Esophagus squamous epithelium (tissue), 5 donors: Measurements from ENCODE around the gene VAV3. TPM values are rescaled to one million over a fixed set of nuclear protein-coding genes. Genes with fewer than 3 reads are reported as not detected.

Experiments
- DNase-seq: peaks from one replicate; lab custom pipeline; 2025; lab: John Stamatoyannopoulos, UW
- H3K27ac ChIP-seq, 4 donors: fragments of 200-600 bp; sonication (generic); one replicate each; pipeline ENCODE4 v1.5.1; 2016 to 2019; ENCODE audit warnings: mild to moderate bottlenecking in 1 of 4
- H3K27me3 ChIP-seq, 4 donors: fragments of 200-600 bp; sonication (generic); 1 replicate in 3 of 4; 2 replicates in 1 of 4; pipeline versions ENCODE4 v1.5.1 to v1.6.0; 2017 to 2021; ENCODE audit warnings: antibody characterized with exemption in 1 of 4
- H3K36me3 ChIP-seq, 3 donors: fragments of 200-600 bp; sonication (generic); one replicate each; pipeline ENCODE4 v1.5.1; 2016 to 2019
- H3K4me1 ChIP-seq, 3 donors: fragments of 200-600 bp; sonication (generic); one replicate each; pipeline ENCODE4 v1.5.1; 2017 to 2019
- H3K4me3 ChIP-seq, 4 donors: fragments of 200-600 bp; sonication (generic); 1 replicate in 3 of 4; 2 replicates in 1 of 4; pipeline ENCODE4 v1.5.1; 2016 to 2019; ENCODE audit warnings: mild to moderate bottlenecking in 2 of 4, moderate library complexity in 1 of 4
- H3K9me3 ChIP-seq, 3 donors: fragments of 200-600 bp; sonication (generic); one replicate each; pipeline ENCODE4 v1.5.1; 2016 to 2019
- POLR2A ChIP-seq, 4 donors: fragments of 450-650 bp; IDR thresholded peaks; one replicate each; pipeline ENCODE4 v1.6.1; 2017; ENCODE audit warnings: antibody characterized with exemption in 4 of 4, mild to moderate bottlenecking in 4 of 4, moderate library complexity in 3 of 4
- WGBS, 2 donors: methylation state at CpG; one replicate each; pipeline ENCODE4 v1.1.5; 2018; 5-methylcytosine and 5-hydroxymethylcytosine counted together
- intact Hi-C: fragments of 100-400 bp; cut with DNase I; formaldehyde crosslinking; loops from one replicate; pipeline ENCODE4 v1.15.0; 2022
- total RNA-seq, 4 donors: library from RNA; depleted of rRNA; stranded (reverse); fragments of >200 nt; gene quantifications; one replicate each; pipeline ENCODE4 v1.1.0, GENCODE V29; 2016
- TF ChIP-seq, protein P1 (sequence below), 6 experiments: fragments of 450-650 bp in 4 of 6; fragments of 200-600 bp in 2 of 6; sonication (generic) in 2 of 6; IDR thresholded peaks; one replicate each; pipeline ENCODE4 v1.5.1; 2016 to 2019; ENCODE audit warnings: antibody characterized with exemption in 6 of 6, mild to moderate bottlenecking in 4 of 6, moderate library complexity in 4 of 6
- donor health status: DM: yes; HTN: yes; CAD: no.

VAV3 gene
- total RNA-seq, 4 donors from 2014 or later = 43.4 to 126 (median 76.9) TPM

DNA sequence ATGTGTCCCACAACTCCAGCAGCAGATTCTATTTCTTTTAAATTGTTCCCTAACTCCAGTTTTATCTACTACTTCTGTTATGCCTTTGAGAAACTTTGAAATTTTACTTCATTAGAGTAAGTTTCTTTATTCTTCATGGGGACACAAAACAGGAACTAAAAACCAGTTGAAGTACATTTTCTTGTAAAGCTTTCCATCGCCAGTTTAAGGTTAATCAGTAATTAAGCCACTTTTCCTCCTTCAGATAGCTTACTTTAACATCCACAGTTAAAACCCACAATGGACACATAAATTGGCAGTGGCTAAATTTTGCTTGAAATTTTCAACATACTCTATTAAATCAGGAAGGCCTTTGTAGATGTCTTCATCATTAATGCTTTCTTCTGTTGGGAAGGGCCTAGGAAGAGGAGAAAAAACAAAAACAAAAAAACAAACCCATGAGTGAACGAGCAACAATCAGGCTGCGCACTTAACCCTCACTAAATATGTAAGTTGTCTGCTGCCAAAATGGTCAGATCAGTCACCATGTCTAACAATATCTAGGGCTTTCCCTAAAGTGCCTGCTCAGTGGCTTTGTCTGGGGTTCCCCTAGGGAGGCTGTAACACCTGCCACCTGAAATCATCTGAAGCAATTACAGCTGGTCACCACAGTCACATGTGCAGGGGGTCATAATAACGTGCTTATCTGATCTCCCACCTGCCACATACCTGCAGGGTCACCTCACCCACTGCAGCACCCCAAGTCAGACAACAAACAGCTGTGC is 187.9 kb downstream of the VAV3 start:
- no peak for DNase-seq
- intact Hi-C loops = no loop called here
- 69 to 86% methylated on average over 4 of the region's 4 CpGs for WGBS, 2 donors
- Histone ChIP-seq H3K9me3 (no peaks in the 10 kb centered on the region), H3K4me1 (no peaks in the 10 kb centered on the region), H3K27me3 (no peaks in the 10 kb centered on the region), H3K36me3 (no peaks in the 10 kb centered on the region), H3K4me3 (no peak overlapping the region), H3K27ac (no peak overlapping the region)
- no peak for TF ChIP-seq POLR2A (IDR thresholded peaks at IDR 0.05)
- TF ChIP-seq, protein P1, sequence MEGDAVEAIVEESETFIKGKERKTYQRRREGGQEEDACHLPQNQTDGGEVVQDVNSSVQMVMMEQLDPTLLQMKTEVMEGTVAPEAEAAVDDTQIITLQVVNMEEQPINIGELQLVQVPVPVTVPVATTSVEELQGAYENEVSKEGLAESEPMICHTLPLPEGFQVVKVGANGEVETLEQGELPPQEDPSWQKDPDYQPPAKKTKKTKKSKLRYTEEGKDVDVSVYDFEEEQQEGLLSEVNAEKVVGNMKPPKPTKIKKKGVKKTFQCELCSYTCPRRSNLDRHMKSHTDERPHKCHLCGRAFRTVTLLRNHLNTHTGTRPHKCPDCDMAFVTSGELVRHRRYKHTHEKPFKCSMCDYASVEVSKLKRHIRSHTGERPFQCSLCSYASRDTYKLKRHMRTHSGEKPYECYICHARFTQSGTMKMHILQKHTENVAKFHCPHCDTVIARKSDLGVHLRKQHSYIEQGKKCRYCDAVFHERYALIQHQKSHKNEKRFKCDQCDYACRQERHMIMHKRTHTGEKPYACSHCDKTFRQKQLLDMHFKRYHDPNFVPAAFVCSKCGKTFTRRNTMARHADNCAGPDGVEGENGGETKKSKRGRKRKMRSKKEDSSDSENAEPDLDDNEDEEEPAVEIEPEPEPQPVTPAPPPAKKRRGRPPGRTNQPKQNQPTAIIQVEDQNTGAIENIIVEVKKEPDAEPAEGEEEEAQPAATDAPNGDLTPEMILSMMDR (IDR thresholded peaks at IDR 0.05) = no peak

DNA sequence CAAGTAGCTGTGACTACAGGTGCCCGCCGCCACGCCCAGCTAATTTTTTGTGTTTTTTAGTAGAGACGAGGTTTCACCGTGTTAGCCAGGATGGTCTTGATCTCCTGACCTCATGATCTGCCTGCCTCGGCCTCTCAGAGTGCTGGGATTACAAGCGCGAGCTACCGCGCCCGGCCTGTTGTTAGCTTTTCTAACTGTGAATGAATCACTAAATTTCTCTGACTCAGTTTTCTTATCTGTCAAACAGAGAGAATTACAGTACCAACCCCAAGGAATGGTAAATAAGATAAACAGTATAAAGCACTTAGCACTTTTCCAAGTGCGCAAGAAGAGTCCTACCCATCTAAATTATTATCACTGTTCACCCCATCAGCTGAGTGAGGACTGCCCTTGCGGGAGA is 193.6 kb downstream of the VAV3 start:
- intact Hi-C loops = no loop called here
- no peak for DNase-seq
- H3K27me3 ChIP-seq = no peaks in the 10 kb centered on the region

DNA sequence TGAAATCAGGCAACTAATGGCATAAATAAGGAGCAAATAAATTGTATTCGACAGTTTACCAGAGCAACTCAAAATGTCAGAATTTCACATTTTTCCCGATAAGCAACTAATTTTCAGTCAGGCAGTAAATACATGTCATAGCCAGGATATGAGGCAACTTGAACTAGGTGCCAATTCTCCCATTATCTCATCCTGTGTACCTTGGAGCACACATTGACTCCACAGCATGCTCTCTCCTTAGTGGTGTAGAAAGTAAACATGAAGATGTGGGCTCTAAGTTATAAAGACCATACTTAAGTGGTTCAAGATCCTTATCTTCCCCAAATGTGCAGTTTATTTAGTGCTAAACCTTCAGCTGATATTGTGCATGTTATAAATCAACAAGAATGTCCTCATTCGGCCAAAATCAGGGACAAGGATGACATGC is 197.8 kb downstream of the VAV3 start:
- H3K4me3 ChIP-seq = no peak overlapping the region
- intact Hi-C loops = no loop called here
- WGBS, 2 donors = 73 to 77% methylated on average over 3 of the region's 3 CpGs
- no peaks in the 10 kb centered on the region for H3K4me1 ChIP-seq
- no peaks in the 10 kb centered on the region for H3K27me3 ChIP-seq
- no peak overlapping the region for H3K27ac ChIP-seq
- no peak for TF ChIP-seq POLR2A (IDR thresholded peaks at IDR 0.05)
- TF ChIP-seq, protein P1 (IDR thresholded peaks at IDR 0.05) = no peak
- H3K9me3 ChIP-seq = no peaks in the 10 kb centered on the region
- H3K36me3 ChIP-seq = no peaks in the 10 kb centered on the region
- no peak for DNase-seq

More for the DNA sequence above, 193.6 kb downstream of the VAV3 start:
- no peak overlapping the region for H3K4me3 ChIP-seq
- H3K4me1 ChIP-seq = no peaks in the 10 kb centered on the region
- no peak overlapping the region for H3K27ac ChIP-seq
- H3K36me3 ChIP-seq = no peaks in the 10 kb centered on the region
- TF ChIP-seq POLR2A (IDR thresholded peaks at IDR 0.05) = no peak
- TF ChIP-seq, protein P1 (IDR thresholded peaks at IDR 0.05) = no peak
- 92 to 94% methylated on average over 6 to 10 of the region's 13 CpGs for WGBS, 2 donors
- no peaks in the 10 kb centered on the region for H3K9me3 ChIP-seq

DNA sequence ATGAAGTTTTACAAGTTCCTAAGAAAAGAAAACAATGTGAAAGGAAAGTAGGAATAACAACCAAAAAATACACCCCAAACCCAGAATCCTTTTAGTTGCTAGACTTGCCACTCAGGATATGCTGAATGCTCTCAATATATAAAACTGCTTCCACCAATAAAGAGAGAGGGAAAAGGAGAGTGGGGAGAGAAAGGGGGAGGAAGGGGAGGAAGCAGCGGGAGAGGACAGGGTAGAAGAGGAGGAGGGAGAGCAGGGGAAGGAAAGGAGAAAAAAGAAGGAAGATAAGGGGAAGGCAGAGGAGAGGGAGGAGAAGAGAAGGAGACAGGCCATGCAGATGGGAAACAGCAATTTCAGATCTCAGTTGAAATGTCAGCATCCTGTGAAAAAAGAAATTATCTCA is 198.4 kb downstream of the VAV3 start:
- TF ChIP-seq, protein P1 (IDR thresholded peaks at IDR 0.05) = no peak
- no peak for TF ChIP-seq POLR2A (IDR thresholded peaks at IDR 0.05)
- Histone ChIP-seq H3K27me3 (no peaks in the 10 kb centered on the region), H3K9me3 (no peaks in the 10 kb centered on the region), H3K36me3 (no peaks in the 10 kb centered on the region), H3K27ac (no peak overlapping the region), H3K4me1 (no peaks in the 10 kb centered on the region), H3K4me3 (no peak overlapping the region)
- DNase-seq = no peak
- intact Hi-C loops = no loop called here
- WGBS, 2 donors = 86 to 90% methylated on average over 1 of the region's 1 CpG

DNA sequence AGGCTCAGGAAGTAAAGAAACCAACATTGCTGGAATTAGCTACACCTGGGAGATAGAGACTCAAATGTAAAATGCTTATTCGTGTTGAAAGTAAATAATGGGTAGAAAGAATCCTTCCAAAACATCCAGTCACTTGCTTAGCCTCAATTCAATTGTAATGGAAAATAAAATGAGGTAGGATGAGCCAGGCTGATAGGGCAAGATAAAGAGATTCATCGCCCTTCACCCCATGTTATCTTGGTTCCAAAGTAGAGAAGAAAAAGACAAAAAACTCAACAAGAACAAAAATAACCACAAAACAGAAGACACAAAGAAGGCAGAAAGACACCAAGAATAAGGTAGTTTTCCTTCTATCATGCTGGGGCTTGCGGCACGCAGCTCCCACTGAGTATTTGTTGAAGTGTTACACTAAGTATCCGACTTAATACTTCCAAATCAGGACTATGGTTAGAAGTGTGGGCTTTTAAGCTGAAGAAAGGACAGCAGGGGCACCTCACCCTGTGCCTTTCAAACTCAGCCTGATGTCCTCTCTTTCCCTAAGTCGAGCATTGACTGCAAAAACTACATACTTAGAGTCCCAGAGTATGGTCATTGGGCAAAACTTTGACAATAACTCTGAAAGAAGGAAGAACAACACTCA is 202.1 kb downstream of the VAV3 start:
- WGBS, 2 donors = 75 to 88% methylated on average over 6 of the region's 6 CpGs
- Histone ChIP-seq H3K36me3 (no peaks in the 10 kb centered on the region), H3K4me1 (no peaks in the 10 kb centered on the region), H3K27me3 (no peaks in the 10 kb centered on the region), H3K27ac (no peak overlapping the region), H3K9me3 (no peaks in the 10 kb centered on the region), H3K4me3 (no peak overlapping the region)
- no peak for DNase-seq
- intact Hi-C loops = no loop called here
- no peak for TF ChIP-seq POLR2A (IDR thresholded peaks at IDR 0.05)
- TF ChIP-seq, protein P1 (IDR thresholded peaks at IDR 0.05) = no peak
